BE2C (cell line): ENCODE results near the gene MACC1.

Experiments used
- DNase-seq: peaks from one replicate; pipeline ENCODE4 v3.0.0-alpha.2; 2020
- H3K27me3 ChIP-seq: fragments of 250-450 bp; sonication (Bioruptor Pico); 2 replicates; pipeline ENCODE4 v1.5.1; 2020; ENCODE audit warnings: mild to moderate bottlenecking
- H3K36me3 ChIP-seq: fragments of 250-450 bp; sonication (Bioruptor Pico); 2 replicates; pipeline ENCODE4 v1.5.1; 2020; ENCODE audit warnings: mild to moderate bottlenecking
- H3K4me1 ChIP-seq: fragments of 250-450 bp; sonication (Bioruptor Pico); 2 replicates; pipeline ENCODE4 v1.5.1; 2020
- H3K4me3 ChIP-seq: 2 replicates; pipeline ENCODE4 v1.5.1; 2011; ENCODE audit warnings: low read depth, low read length
- H3K9me3 ChIP-seq: fragments of 250-450 bp; sonication (Bioruptor Pico); 2 replicates; pipeline ENCODE4 v1.5.1; 2020
- TF ChIP-seq, protein P1 (sequence below): IDR thresholded peaks from 2 replicates; pipeline ENCODE4 v1.5.1; 2012; ENCODE audit warnings: mild to moderate bottlenecking, low read depth, low read length

Gene MACC1

DNA sequence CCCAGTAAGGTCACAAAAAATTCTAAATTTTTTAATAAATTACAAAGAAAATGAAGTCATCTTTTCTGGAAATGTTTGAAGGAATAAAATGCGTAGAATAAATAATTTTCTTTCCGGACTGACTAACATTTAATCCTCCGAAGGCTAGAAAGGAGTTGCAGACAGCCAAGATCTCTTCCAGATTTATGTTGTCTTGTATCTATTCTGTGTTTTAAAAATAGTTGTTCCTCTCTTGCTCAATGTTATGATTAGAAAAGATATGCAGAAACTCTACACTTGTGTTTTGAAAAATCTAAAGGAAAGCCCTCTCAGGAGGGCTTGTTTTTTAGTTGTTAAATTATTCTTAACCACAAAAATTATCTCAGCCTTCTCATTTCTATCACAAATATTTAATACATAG lies 70.7 kb downstream of the MACC1 start:
- DNase-seq = no peak
- H3K4me3 ChIP-seq = no peak overlapping the region
- no peaks in the 10 kb centered on the region for H3K27me3 ChIP-seq
- no peaks in the 10 kb centered on the region for H3K9me3 ChIP-seq
- TF ChIP-seq, protein P1, sequence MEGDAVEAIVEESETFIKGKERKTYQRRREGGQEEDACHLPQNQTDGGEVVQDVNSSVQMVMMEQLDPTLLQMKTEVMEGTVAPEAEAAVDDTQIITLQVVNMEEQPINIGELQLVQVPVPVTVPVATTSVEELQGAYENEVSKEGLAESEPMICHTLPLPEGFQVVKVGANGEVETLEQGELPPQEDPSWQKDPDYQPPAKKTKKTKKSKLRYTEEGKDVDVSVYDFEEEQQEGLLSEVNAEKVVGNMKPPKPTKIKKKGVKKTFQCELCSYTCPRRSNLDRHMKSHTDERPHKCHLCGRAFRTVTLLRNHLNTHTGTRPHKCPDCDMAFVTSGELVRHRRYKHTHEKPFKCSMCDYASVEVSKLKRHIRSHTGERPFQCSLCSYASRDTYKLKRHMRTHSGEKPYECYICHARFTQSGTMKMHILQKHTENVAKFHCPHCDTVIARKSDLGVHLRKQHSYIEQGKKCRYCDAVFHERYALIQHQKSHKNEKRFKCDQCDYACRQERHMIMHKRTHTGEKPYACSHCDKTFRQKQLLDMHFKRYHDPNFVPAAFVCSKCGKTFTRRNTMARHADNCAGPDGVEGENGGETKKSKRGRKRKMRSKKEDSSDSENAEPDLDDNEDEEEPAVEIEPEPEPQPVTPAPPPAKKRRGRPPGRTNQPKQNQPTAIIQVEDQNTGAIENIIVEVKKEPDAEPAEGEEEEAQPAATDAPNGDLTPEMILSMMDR = no peak
- peaks cover 2% of the 10 kb centered on the region; the same call in 1 of the 2 replicates for H3K4me1 ChIP-seq
- no peaks in the 10 kb centered on the region for H3K36me3 ChIP-seq

DNA sequence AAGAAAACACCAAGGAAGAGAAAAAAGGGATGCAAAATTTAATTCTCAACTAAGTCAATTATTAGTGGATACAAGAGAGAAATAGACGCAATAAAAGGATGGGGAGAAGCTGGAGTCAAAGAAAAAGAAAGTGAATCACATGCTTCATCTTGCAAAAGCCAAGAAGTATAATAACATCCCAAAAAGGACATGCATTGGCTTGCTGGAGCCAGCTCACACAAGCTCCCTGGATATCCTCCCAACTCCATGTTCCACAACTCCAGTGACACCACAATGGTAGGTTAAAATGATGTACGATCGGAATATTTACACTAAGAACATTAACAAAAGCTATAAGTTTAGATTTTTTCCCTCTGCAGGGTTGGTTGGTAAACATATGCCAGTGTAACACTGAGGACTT lies 72.4 kb downstream of the MACC1 start:
- TF ChIP-seq, protein P1 = no peak
- no peaks in the 10 kb centered on the region for H3K27me3 ChIP-seq
- no peak for DNase-seq
- H3K9me3 ChIP-seq = no peaks in the 10 kb centered on the region
- no peaks in the 10 kb centered on the region for H3K36me3 ChIP-seq
- peaks cover 14% of the 10 kb centered on the region for H3K4me1 ChIP-seq
- H3K4me3 ChIP-seq = no peak overlapping the region

DNA sequence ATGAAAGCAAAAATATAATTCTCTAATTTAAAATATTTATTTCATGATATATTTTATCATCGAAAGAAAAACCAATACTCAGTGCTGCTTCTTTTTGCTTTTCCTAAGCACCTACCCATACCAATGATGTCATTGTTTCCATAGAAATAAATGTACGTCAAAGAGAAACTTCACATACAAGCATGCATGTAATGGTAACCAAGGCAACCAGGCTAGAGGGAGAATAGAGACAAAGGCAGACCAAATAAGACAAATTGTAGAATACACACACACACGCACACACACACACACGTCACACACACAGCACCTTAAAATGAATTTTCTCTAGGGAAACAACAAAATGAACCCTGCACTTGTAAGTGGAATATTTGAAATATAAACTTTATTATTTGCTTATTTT lies 75.5 kb downstream of the MACC1 start:
- TF ChIP-seq, protein P1 = no peak
- Histone ChIP-seq H3K4me3 (no peak overlapping the region), H3K27me3 (no peaks in the 10 kb centered on the region), H3K9me3 (no peaks in the 10 kb centered on the region), H3K36me3 (no peaks in the 10 kb centered on the region), H3K4me1 (peaks cover 14% of the 10 kb centered on the region)
- DNase-seq = no peak

DNA sequence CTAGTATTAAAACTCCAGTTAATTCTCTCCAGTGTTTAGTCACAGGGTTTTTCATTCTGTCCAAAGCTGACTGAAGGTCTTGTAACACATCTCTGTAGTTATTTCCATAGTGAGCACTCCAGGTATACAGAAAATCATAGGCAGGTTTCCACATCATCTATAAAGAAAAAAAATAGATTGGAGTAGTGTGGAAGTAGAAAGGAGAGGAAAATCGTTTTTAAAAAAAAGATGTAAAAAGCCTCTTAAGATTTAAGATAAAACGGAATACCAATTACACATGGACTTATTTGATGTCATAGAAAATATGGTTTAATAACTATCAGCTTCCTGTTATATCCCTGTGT lies 76.2 kb downstream of the MACC1 start:
- Histone ChIP-seq H3K4me3 (no peak overlapping the region), H3K9me3 (no peaks in the 10 kb centered on the region), H3K27me3 (no peaks in the 10 kb centered on the region), H3K36me3 (no peaks in the 10 kb centered on the region), H3K4me1 (peaks cover 14% of the 10 kb centered on the region)
- TF ChIP-seq, protein P1 = no peak
- DNase-seq = no peak

DNA sequence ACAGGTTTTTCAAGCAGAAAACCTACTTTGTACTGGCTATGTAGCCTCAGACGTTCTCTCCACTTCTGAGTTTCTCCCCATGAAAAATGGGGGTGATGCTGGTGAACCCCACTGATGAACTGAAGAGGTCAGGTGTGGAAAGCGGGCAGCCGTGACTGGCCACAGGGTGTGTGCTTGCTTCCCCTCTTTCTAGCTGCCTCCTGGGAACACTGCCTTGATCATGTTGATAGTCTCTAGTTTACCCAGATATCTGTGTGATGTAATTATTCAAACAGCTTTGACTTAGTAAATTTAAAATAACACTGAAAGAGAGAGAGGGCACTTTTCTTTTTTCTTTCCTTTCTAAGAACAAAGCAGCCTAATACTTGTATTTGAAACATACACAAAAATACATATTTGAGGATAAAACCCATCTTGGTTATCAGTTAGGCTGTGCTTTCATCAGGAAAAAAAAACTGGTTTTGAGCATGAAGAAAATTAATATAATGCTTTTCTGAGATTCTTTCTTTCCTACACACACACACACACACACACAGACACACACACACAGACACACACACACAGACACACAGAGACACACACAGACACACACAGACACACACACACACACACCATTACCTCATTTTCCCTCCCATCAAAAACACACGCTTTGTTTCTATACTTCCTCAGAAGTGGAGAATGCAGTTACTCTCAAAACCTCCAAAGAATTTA lies 76.7 kb downstream of the MACC1 start:
- Histone ChIP-seq H3K4me1 (peaks cover 14% of the 10 kb centered on the region), H3K4me3 (no peak overlapping the region), H3K9me3 (no peaks in the 10 kb centered on the region), H3K36me3 (no peaks in the 10 kb centered on the region), H3K27me3 (no peaks in the 10 kb centered on the region)
- TF ChIP-seq, protein P1 = no peak
- no peak for DNase-seq

DNA sequence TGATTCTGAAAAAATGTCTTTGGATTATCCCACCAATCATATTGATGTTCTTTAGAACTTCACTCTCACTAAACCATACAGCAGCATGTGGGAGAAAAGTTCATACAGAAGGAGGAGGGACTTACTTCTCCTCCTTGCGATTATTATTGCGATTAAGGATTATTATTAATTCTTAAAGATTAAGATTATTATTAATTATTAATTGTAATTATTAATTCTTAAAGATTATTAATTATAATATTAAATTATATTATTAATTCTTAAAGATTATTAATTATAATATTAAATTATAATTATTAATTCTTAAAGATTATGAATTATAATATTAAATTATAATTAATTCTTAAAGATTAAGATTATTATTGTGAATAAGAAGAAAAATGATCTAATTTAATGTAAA lies 80.5 kb downstream of the MACC1 start:
- H3K27me3 ChIP-seq = no peaks in the 10 kb centered on the region
- no peaks in the 10 kb centered on the region for H3K36me3 ChIP-seq
- DNase-seq = no peak
- H3K9me3 ChIP-seq = no peaks in the 10 kb centered on the region
- no peak overlapping the region for H3K4me3 ChIP-seq
- H3K4me1 ChIP-seq = peaks cover 20% of the 10 kb centered on the region
- TF ChIP-seq, protein P1 = no peak
